ENCODE measurements around the gene GSG1L. TPM values are rescaled to one million over a fixed set of nuclear protein-coding genes. Genes with fewer than 3 reads are reported as not detected.

The GSG1L gene
- total and polyA plus RNA-seq, 4 donors = not detected

GRCh38 chr16:27849621-27850020, 213.9 kb downstream of the GSG1L start (continued):
- TF ChIP-seq ZBTB33 (IDR thresholded peaks at IDR 0.05) = no peak
- no peak for TF ChIP-seq FOXA2 (IDR thresholded peaks at IDR 0.05)
- no peak for TF ChIP-seq FOXA1 (IDR thresholded peaks at IDR 0.05)
- TF ChIP-seq JUND (IDR thresholded peaks at IDR 0.05) = no peak
- no peak for TF ChIP-seq NR2F2 (IDR thresholded peaks at IDR 0.05)
- TF ChIP-seq EGR1 (IDR thresholded peaks at IDR 0.05; ENCODE audit: low read depth in 2 of 2) = no peak
- TF ChIP-seq YY1 (IDR thresholded peaks at IDR 0.05) = no peak
- TF ChIP-seq ATF3 (IDR thresholded peaks at IDR 0.05) = no peak
- no peak for TF ChIP-seq RXRA (IDR thresholded peaks at IDR 0.05)
- TF ChIP-seq HNF4A (conservative IDR thresholded peaks at IDR 0.05) = no peak

GRCh38 chr16:27847030-27847550, 216.4 kb downstream of the GSG1L start:
- Histone ChIP-seq H3K27me3 (ENCODE audit: control insufficient read depth in 4 of 4, insufficient read depth in 4 of 4, low read length in 3 of 4) (peaks cover 0 to 1% (median 0%) of the 10 kb centered on the region in 4 donors), H3K4me3 (ENCODE audit: low read depth in 1 of 3, low read length in 3 of 3) (no peak overlapping the region), H3K27ac (ENCODE audit: low read depth in 1 of 2, low read length in 2 of 2) (no peak overlapping the region), H3K36me3 (ENCODE audit: control insufficient read depth in 4 of 4, insufficient read depth in 3 of 4, low read depth in 1 of 4, low read length in 3 of 4) (no peaks in the 10 kb centered on the region), H3K4me1 (ENCODE audit: control insufficient read depth in 4 of 4, insufficient read depth in 4 of 4, low read length in 3 of 4) (no peaks in the 10 kb centered on the region), H3K9ac (ENCODE audit: low read depth in 1 of 2, low read length in 2 of 2) (no peak overlapping the region), H3K9me3 (ENCODE audit: control insufficient read depth in 4 of 4, low read length in 3 of 4) (no peaks in the 10 kb centered on the region)
- DNase-seq (ENCODE audit: low spot score) = no peak
- 40% methylated on average over 2 of the region's 2 CpGs for WGBS
- no peak for TF ChIP-seq FOXA2 (IDR thresholded peaks at IDR 0.05)
- TF ChIP-seq ZBTB33 (IDR thresholded peaks at IDR 0.05) = no peak
- no peak for TF ChIP-seq RXRA (IDR thresholded peaks at IDR 0.05)
- no peak for TF ChIP-seq HNF4G (IDR thresholded peaks at IDR 0.05)
- no peak for TF ChIP-seq JUND (IDR thresholded peaks at IDR 0.05)
- no peak for TF ChIP-seq GABPA (IDR thresholded peaks at IDR 0.05 in 1 of 2, conservative IDR thresholded peaks at IDR 0.05 in 1 of 2)

- no peak for DNase-seq (ENCODE audit: low spot score)
- Histone ChIP-seq H3K27me3 (ENCODE audit: control insufficient read depth in 4 of 4, insufficient read depth in 4 of 4, low read length in 3 of 4) (no peaks in the 10 kb centered on the region), H3K36me3 (ENCODE audit: control insufficient read depth in 4 of 4, insufficient read depth in 3 of 4, low read depth in 1 of 4, low read length in 3 of 4) (no peaks in the 10 kb centered on the region), H3K27ac (ENCODE audit: low read depth in 1 of 2, low read length in 2 of 2) (no peak overlapping the region), H3K4me3 (ENCODE audit: low read depth in 1 of 3, low read length in 3 of 3) (no peak overlapping the region), H3K9ac (ENCODE audit: low read depth in 1 of 2, low read length in 2 of 2) (no peak overlapping the region), H3K9me3 (ENCODE audit: control insufficient read depth in 4 of 4, low read length in 3 of 4) (no peaks in the 10 kb centered on the region), H3K4me1 (ENCODE audit: control insufficient read depth in 4 of 4, insufficient read depth in 4 of 4, low read length in 3 of 4) (no peaks in the 10 kb centered on the region)
- 74% methylated on average over 8 of the region's 8 CpGs for WGBS
- no peak for TF ChIP-seq MAX (IDR thresholded peaks at IDR 0.05)
- TF ChIP-seq CTCF (IDR thresholded peaks at IDR 0.05; ENCODE audit: low read depth, low read length, missing input control) = no peak
- no peak for TF ChIP-seq ATF3 (IDR thresholded peaks at IDR 0.05)
- TF ChIP-seq JUND (IDR thresholded peaks at IDR 0.05) = no peak
- TF ChIP-seq FOXA2 (IDR thresholded peaks at IDR 0.05) = no peak
- TF ChIP-seq REST (IDR thresholded peaks at IDR 0.05) = no peak
- TF ChIP-seq HNF4A (conservative IDR thresholded peaks at IDR 0.05) = no peak
- TF ChIP-seq GABPA (IDR thresholded peaks at IDR 0.05 in 1 of 2, conservative IDR thresholded peaks at IDR 0.05 in 1 of 2) = no peak
- TF ChIP-seq TAF1 (conservative IDR thresholded peaks at IDR 0.05) = no peak
- no peak for TF ChIP-seq NR2F2 (IDR thresholded peaks at IDR 0.05)
- no peak for TF ChIP-seq HNF4G (IDR thresholded peaks at IDR 0.05)
- TF ChIP-seq RAD21 (IDR thresholded peaks at IDR 0.05) = no peak
- no peak for TF ChIP-seq EGR1 (IDR thresholded peaks at IDR 0.05; ENCODE audit: low read depth in 2 of 2)
- TF ChIP-seq RXRA (IDR thresholded peaks at IDR 0.05) = no peak
Observed at GRCh38 chr16:27844826-27845225, 218.7 kb downstream of the GSG1L start.
